NCI-H2171 (cell line): Measurements from ENCODE around the gene ZNF530.

Experiments used
- DNase-seq: peaks from one replicate; lab custom pipeline; 2025; lab: John Stamatoyannopoulos, UW

The ZNF530 gene

DNA sequence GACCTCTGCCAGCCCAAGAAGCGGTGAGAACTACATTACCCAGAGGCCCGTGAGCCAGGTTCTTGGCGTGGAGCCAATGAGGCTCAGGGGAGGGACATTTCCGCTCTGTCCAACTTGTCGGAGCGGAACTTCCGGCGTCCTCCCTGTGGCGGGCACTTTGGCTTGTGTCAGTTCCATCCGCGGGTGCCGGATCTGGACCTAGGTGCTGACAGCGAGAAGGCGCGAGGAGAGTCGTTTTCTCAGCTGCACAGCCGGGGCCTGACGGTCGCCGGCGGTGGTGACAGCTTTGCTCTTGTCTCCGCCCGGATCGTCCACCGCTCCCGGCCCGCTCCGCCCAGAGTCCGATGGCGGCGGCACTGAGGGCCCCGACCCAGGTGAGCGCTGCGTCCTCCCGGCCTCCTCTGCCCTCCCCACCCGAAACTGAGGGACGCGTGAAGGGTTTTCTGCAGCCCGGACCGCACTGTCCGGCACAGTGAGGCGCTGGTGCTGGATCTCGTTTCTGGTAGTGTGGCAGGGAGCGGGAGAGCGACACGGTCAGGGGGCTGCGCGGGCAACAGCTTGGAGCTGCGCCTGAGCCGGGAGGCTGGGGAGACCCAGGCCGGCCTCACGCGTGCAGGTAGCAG lies at the start of gene ZNF530:
Gene ZNF530 (plus strand): TSS at position 125 of the 623 bp plus-strand sequence. CDS start 4,461 bp downstream, outside the sequence.
- DNase-seq = peak; percentile 86

DNA sequence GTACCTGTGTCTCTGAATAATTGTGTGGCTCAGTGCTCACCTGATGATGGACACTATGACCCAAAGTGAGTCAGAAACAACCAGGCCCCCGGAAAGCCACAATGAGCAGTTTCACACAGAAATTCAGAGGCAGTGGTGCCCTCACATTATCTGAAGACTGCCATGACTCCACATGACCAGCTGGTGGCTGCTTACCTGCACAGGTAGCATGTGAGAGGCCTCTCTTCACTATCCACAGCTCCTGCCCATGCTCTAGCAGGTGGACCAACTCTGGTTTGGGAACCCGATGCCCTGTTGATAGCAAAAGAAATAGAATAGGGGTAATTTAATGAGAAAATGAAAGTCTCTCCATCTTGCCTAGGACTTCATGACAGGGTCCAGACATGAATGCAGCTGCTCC lies 47.3 kb upstream of the ZNF530 start:
- DNase-seq = no peak

DNA sequence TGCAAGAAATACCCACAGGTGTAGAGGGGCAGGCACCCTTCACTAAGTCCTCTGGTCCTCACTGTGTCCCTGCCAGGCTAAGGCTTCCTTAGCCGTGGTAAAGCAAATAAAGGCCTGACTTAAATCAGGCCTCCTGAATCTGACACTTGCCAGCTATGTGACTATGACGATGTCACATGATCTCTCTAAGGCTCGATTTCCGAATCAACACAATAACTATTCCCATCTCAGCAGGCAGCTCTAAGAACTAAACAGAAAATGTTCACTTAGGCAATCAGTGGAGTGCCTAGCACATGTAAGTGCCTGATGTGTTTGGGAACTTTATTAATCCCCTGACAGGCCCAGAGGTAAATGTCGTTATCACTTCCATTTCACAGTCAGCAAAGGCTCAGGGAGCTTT lies 42.0 kb upstream of the ZNF530 start:
- no peak for DNase-seq

- DNase-seq = no peak
These were observed 41.2 kb upstream of the ZNF530 start for GRCh38 chr19:57558525-57558924.

GRCh38 chr19:57559008-57559403 lies 40.7 kb upstream of the ZNF530 start:
- DNase-seq = no peak

DNA sequence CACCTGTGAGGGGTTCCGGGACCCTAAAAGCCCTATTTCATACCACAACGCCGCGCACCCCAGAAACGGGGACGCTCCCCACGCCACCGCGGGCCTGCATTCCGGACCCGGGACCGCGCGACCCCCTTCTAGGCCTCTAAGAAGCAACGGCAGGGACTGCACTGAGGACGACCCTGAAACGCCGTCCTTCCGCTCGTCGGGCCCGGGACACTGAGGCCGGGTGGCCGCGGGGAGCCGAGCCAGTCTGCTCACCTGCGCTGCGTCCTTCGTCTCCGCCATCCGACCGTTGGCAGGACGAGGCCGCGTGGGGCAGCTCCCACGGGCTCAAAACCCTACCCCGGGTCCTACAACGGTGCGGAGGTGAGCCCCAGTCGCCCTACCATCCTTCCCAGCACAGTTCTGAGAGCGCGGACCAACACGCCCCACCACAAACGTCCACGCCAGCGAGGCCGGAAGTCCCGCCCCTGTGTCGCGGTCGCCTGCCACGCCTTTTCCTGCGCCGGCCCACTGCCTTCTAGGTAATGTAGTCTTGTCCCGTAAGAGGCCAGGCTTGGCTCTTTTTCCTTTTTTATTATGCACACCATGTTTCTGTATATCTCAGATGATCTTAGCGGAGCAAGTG lies 40.2 kb upstream of the ZNF530 start, which contains the start of gene ZNF550:
Gene ZNF550 (minus strand): TSS at position 460 of the 622 bp plus-strand sequence. CDS start 181 bp downstream, at position 279.
- peak; percentile 74 for DNase-seq

DNA sequence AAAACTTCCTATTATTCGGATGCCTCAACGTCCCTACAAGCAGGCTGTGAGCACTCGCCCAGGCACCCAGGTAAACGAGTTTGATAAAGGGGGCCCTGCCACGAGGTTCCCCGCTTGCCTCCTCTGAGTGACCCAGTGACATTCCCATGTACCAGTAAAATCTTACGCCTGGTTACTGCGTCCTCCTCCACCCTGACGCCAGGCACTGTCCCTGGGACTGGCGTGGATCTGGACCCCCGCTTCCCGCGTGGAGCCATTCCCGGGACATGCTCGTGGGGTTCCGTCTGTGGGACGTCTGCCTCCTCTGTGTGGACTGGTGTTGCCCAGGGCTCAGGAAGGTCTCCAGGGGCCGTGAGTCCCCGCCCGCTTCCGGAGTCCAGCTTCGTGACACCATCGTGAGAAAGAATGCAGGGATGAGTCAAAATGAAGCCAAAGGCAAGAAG lies 39.6 kb upstream of the ZNF530 start:
- DNase-seq = no peak

GRCh38 chr19:57563547-57563946 lies 36.1 kb upstream of the ZNF530 start:
- DNase-seq = no peak

DNA sequence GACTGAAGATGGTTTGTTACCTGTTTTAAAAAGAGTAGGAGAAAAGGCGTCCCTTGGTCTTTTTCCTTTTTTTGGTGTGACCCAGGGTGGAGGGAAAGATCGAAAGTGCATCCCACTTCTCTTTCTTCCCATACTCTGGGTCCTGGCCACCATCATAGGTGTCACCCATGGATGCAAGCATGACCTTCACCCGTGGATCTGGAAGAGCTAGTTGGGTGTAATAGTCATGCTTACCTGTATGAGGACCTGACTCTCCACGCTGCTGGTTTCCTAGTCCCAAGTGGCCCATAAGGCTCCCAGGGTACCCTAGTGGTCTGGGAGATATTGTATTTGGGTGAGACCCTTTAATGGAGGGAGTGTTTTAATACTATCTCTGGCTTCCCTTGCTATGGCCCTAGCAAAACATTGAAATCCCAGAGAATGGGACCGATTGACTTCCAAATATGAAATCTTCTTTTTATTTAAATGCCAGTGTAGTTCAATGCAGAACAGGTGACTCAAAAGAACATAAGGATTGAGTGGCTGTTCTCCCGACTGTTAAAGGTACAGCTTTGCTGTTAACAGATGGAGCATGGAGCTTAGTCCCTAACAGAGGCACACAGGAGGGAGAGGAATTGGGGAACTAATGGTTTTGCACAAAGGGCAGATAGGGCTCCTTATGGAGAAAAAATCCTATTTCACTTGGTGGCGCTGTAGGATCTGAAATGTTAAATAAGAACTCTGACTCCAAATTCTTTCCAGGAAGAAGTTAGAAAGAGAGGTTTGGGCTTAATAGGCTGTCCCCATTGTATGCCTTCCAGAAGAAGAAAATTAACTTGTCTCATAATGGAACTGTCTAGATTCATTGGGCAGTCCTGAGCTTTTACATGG lies 33.1 kb upstream of the ZNF530 start:
- peak; percentile 25 for DNase-seq

GRCh38 chr19:57570707-57571106 lies 29.0 kb upstream of the ZNF530 start:
- no peak for DNase-seq

DNA sequence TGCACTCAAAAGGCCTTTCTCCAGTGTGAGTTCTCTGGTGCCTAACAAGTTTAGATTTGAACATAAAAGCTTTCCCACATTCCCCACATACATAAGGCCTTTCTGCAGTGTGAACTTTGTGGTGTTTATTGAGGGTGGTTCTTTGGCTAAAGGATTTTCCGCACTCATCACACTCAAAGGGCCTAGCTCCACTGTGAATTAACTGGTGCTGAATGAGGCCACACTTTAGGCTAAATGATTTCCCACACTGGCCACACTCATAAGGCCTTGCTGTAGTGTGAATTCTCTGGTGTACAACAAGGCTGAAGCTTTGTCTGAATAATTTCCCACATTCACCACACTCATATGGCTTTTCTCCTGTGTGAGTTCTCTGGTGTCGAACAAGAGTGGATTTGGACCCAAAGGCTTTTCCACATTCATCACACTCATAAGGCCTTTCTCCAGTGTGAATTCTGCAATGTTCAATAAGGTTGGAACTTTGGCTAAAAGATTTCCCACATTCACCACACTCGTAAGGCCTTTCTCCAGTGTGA lies 27.2 kb upstream of the ZNF530 start:
- no peak for DNase-seq

DNA sequence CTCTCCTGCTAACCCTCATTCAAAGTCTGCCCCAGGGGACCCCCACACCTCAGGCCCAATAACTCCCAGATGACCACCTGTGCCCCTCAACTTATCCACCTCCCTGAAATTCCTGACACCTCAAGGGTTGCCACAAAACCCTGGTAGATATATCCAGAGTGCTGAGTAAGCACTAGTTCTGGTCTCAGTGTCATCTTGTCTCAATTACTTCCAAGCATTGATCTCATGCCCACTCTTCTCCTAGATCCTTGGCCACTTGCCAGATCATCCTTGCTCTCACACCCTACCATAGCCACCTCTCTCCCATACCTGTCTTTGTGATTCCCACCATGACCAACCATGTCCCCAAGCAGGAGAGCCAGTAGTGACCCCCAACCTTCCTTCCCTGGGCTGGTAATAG lies 23.0 kb upstream of the ZNF530 start:
- DNase-seq = no peak

- DNase-seq = peak; percentile 93
These were observed 21.0 kb upstream of the ZNF530 start, which contains the start of gene ZNF416 for GRCh38 chr19:57578487-57579205. Gene ZNF416 (minus strand): TSS chr19:57578911. CDS start chr19:57578704, 207 bp downstream.

- DNase-seq = no peak
These were observed 16.6 kb upstream of the ZNF530 start for GRCh38 chr19:57583104-57583520.

GRCh38 chr19:57583521-57584416 lies 15.9 kb upstream of the ZNF530 start, which contains the start of gene ZIK1:
Gene ZIK1 (plus strand): TSS chr19:57584145. CDS start chr19:57584357, 212 bp downstream.
- peak; percentile 94 for DNase-seq

DNA sequence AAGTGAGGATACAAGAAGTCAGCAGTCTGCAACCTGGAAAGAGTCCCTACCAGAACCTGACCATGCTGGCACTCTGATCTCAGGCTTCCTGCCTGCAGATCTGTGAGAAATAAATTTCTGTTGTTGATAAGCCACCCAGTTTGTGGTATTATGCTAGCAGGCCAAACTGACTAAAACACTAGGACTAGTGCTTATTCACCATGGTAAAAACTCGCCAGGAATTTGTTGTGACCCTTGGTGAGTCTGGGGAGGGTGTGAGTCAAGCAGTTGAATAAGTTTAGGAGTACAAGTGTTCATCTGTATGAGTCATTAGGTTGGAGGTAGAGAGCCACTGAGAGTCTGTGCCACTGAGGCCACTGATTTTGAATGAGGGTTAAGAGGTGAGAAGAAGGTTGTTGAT lies 12.2 kb upstream of the ZNF530 start:
- DNase-seq = no peak

GRCh38 chr19:57599377-57599760 lies 316 bp upstream of the ZNF530 start:
- no peak for DNase-seq

- DNase-seq = no peak
These were observed 7.2 kb downstream of the ZNF530 start for GRCh38 chr19:57606931-57607330.

DNA sequence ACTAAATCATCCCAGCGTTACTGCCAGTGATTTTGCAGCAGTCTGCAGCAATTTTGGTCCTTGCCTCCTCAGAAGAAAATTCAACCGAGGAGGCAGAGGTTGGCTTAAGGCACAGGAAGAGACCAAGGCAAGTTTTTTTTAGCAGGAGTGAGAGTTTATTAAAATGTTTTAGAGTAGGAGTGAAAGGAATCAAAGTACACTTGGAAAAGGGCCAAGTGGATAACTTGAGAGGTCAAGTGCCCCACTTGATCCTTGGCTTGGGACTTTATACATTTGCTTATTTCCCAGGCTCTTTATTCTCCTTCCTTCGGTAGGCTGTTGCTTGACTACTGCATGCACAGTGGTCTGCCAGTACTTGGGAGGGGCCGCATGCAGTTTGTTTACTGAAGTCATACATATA lies 11.4 kb downstream of the ZNF530 start:
- no peak for DNase-seq

- DNase-seq = peak; percentile 90
These were observed 14.5 kb downstream of the ZNF530 start, which contains the start of gene ZNF134 for GRCh38 chr19:57613941-57614743. Gene ZNF134 (plus strand): TSS chr19:57614242. CDS start chr19:57619469, 5,227 bp downstream.
